IPS-NIHi7 (cell line): ENCODE data around the gene FAM20A.
"Not testable (repeated sequence)": the region's sequence is repeated elsewhere in the genome, so short reads cannot be mapped to it uniquely, and the experiment has no call there.

Experiments used
- DNase-seq: peaks from one replicate; pipeline ENCODE4 v3.0.0; 2012; ENCODE audit warnings: mixed read lengths; ENCODE audit errors: extremely low spot score

FAM20A gene

DNA sequence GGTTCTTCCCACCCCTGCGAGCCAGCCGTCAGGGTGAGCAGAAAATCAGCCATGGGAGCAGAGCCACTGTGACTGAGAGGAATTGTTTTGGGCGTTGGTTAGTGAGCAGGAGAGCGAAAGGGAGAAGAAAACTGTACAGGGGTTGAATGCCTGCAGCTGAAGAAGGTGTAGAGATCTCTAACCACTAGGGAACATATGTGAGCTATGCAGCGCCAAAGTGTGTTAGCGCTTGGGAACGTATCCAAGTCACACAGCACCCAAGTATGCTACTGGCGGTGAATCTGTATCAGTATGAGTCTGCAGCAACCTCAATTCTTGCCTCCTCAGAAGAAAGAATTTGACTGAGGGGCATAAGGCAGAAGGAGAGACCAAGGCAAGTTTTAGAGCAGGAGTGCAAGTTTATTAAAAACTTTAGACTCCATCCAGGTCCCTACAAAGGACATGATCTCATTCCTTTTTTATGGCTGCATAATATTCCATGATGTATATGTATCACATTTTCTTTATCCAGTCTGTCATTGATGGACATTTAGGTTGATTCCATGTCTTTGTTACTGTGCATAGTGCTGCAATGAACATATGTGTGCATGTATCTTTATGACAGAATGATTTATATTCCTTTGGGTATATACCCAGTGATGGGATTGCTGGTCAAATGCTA lies 108.6 kb downstream of the FAM20A start:
- DNase-seq = not testable (repeated sequence)

DNA sequence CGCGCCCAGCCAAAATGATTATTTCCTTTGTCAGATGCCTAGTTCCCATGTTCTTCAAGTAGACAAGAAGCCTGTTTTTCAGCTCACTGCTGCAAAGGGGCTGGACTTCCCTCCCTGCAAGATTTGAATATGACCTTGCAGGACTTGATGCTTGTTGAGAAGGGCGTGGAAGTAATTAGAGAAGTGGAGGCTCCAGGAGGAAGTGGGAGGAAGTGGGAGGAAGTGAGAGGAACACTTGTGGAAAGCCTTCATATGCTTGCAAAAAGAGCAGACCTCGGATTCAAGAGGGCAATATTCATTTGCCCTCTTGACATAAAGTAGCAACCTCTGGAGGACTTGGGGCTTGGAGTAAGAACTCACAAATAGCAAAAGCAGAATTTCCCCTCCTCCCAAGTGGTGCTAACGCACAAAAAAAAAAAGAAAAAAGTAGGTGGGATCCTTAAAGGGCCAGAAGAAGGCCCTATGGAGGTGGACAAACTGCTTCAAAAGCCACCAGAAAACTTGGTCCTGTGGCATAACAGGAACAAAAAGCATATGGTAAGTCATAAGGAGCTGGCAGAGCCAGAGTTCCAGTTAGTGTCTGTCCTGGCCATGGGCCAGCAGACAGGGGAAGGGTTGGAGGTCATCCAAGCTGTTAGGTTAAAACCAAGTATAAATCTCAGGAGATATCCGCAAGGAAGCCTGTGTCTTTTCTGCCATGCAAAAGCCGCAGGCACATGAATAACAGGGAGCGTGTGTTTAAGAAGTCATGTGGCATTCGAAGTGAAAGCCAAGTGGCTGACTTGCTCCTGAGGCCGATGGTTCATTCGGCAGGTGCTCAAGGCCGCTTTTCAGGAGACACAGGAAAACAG lies 109.6 kb downstream of the FAM20A start:
- DNase-seq = no peak

DNA sequence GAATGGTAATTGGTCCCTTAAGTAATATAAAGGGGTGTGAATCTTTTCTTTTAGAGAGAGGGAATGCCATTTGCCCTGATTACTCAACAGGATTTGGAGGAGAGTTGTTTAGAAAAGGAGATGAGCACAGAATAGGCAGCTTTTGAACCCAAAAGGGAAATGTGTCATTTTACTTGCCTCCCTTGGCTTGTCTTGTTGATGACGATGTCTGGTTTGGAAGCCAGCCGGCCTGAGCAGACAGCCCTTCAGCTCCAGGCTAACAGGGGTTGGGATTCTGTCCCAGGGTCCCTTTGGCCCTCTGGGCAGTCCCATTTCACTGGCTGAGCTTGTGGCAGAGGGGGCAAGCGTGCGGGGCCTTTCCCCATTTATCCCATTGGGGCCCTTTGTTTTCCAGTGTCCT lies 111.2 kb downstream of the FAM20A start:
- no peak for DNase-seq
